Activated CD4-positive, CD25-positive, alpha-beta regulatory T cell treated with anti-CD3 and anti-CD28 coated beads, Interleukin-2, amount 50 U/mL, for 24 hours (primary cell): ENCODE results near the gene GALR2.

Source experiments
- ATAC-seq, 2 donors: fragments of 150-1000 bp; cut with Tn5 transposase; one replicate each; pipeline ENCODE4 v1.10.0; 2021; ENCODE audit warnings: mild to moderate bottlenecking in 1 of 2, moderate library complexity in 1 of 2

Gene GALR2

DNA sequence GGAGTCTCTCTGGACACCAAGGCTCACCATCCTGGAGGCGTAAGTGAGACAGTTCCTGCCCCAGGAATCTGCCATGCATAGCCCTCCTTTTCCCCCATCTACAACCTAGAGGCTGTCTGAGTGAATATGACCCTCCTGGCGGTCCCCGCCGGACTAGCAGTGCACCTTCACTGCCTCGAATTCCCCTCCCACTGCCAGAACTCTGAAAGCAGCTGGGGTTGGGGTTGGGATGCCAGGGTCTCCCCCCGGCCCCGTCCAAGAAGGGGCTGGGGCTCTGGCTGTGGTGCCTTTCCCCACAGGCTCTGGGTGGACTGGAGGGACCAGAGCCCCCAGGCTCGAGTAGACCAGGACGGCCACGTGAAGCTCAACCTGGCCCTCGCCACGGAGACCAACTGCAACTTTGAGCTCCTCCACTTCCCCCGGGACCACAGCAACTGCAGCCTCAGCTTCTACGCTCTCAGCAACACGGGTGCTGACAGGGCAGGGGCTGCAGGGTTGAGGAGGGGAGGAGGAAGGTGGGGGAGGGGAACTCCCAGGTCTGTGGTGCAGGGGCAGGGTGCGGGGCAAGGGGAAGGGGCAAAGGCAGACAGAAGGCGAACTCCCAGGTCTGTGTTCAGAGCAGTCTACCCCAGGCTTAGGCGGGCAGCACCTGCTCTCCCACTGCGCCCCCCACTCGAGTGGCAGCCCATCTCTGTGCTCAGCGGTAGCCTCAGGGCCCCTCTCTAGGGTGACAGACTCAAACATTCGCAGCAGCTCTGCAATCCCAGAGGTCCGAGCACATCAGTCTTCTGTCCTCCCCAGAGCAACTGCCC is 5.6 kb downstream of the GALR2 start:
- peak; percentile 19 to 22 for ATAC-seq

DNA sequence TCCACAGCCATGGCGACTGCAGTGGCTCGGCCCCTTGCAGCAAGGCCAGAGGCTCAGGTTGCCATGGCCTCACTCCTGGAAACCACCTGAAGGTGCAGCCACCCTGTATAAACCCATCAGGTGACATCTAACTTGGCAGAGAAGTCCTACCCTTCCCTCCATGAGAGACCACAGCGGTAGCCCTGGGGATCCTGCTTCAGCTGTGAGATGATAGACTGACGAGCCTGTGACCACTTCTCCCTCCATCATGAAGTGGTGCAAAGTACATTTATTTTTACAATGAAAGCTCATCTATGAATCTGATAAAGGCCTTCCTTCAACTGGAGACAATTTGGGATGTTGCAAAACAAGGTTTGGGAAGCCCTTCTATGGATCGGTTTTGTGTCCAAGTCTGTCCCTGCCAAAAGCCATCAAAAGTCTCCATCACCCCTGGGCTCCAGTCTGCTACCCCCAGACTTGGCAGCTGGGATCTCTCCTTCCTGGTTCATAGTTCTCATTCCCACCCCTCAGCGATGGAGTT is 6.2 kb downstream of the GALR2 start:
- ATAC-seq = no peak

DNA sequence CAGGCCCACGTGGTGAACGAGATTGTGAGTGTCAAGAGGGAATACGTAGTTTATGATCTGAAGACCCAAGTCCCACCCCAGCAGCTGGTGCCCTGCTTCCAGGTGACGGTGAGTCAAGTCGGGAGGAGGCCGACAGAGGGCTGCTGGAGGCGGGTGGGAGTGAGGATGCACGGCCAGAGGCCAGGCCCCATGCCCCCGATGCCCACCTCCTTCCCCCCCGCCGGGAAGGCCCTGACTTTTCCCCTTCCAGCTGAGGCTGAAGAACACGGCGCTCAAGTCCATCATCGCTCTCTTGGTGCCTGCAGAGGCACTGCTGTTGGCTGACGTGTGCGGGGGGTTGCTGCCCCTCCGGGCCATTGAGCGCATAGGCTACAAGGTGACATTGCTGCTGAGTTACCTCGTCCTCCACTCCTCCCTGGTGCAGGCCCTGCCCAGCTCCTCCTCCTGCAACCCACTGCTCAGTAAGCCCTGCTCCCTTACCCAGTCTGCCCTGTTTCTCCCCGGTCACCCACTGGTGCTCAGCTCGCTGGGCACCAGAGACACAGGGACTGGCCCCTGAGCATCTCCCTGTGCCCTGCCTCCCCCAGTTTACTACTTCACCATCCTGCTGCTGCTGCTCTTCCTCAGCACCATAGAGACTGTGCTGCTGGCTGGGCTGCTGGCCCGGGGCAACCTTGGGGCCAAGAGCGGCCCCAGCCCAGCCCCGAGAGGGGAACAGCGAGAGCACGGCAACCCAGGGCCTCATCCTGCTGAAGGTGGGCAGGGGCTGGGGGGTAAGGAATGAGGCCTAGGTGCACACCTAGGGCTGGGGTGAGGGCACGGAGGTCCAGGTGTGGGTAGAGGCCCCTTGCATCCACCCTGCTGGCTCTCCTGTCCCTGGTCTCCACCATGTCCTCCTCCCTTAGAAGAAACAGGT is 7.0 kb downstream of the GALR2 start:
- no peak for ATAC-seq

GRCh38 chr17:76082326-76083251 is 8.0 kb downstream of the GALR2 start:
- no peak for ATAC-seq

- ATAC-seq = no peak
These were observed 9.1 kb downstream of the GALR2 start for GRCh38 chr17:76083536-76084182.

- no peak for ATAC-seq
These were observed 10.6 kb downstream of the GALR2 start for GRCh38 chr17:76085066-76085730.

- no peak for ATAC-seq
These were observed 11.3 kb downstream of the GALR2 start for GRCh38 chr17:76085731-76086366.

GRCh38 chr17:76086384-76086783 is 11.8 kb downstream of the GALR2 start:
- no peak for ATAC-seq

DNA sequence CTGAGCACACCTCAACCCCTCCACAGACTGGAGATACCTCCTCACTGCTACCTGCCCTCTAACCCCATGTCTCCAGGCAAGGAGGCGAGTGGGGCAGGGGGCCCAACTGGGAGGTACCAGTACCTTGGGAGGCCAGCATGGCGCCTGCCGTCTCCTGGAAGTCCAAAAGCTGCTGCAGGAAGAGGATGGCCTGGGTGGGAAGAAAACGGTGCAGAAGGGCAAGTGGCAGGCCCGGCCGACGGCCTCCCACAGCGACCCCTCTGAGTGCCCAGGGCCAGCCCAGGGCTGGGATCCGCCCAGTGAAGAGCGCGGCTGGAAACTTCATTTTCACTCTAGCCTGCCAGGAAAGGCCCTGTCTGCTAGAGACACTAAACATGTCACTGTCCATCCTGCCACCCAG is 12.9 kb downstream of the GALR2 start:
- no peak for ATAC-seq

DNA sequence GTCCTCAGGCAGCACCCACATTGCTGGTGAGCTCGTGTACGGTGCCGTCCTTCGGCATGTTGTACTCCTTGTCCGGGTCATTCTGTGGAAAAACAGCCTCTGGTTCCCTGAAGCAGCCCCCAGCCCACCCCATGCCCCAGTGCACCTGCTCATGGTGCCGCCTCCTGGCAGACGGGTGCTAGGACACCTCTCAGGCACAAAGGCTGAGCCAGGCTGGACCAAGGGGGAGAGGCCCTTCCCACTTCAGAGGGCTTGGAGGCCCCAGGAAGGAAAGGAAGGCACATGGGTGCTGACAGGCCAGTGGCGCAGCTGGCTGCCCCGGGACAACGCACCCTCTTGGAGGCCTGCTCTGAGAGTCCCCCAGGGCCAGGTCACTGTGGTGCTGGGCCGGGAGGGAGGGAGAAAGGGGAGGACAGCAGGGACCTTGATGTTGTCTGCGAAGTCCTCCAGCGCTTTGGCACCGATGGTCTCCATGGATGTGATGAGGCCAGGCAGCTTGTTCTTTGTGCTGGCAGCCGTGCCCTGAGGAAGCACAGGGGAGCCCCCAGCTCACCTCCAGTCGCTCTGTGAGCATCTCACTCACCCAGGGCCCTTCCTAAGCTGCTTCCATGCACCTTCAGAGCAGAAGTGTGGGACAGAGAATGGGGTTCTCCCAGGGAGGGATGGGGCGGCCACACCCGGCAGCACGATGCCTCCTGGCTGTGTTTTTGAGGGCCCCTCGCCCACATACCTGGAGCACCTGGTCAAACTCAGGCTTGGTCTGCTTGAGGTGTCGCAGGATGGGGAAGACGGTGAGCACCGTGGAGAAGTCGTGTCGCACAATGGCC is 13.7 kb downstream of the GALR2 start:
- no peak for ATAC-seq

- ATAC-seq = no peak
These were observed 14.4 kb downstream of the GALR2 start for GRCh38 chr17:76088868-76089576.

GRCh38 chr17:76089680-76090516 is 15.3 kb downstream of the GALR2 start:
- ATAC-seq = no peak

GRCh38 chr17:76090517-76091129 is 16.0 kb downstream of the GALR2 start:
- no peak for ATAC-seq

GRCh38 chr17:76091526-76092286 is 17.1 kb downstream of the GALR2 start:
- ATAC-seq = peak in 1 of 2 donors; percentile 38

- no peak for ATAC-seq
These were observed 18.2 kb downstream of the GALR2 start for GRCh38 chr17:76092526-76093413.

GRCh38 chr17:76094046-76094445 is 19.5 kb downstream of the GALR2 start:
- no peak for ATAC-seq
